ENCODE results near the gene OR2T11.
"Not testable (repeated sequence)": the region's sequence is repeated elsewhere in the genome, so short reads cannot be mapped to it uniquely, and the experiment has no call there.

Gene OR2T11

DNA sequence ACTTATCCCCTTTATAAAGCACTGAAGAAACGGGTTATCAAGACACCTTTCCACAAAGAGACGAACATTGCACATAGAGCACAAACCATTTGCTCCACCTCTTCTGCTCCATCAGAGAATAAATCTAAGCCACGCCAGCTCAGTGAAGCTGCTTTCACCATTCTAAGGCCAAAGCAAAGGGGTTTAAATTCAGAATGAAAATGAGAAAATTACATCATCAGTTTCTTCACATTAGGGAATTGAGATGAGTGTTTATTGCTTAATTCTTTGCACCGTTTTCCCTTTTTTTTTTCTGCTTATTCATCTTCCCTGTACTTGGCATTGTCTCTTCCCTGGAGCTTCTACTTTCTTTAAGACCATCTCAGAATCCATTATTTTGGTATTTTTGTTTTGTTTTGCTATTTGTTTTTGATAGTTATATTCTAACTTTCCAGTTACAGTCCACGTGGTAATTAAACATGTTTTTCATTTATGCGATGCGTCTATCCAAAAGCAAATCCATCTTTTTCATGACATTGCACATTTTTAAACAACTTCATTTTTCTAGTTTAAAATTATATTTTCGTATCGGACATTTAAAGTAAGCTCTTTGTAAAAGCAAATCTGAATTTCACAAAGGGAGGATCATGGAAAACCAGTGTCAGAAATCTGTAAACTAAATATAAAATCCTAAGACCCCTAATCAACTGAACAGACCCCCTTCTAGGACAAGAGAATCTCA, 58.5 kb downstream of the OR2T11 start:
- H3K36me3 ChIP-seq (ENCODE audit: control insufficient read depth, insufficient read depth, low read length) = no peaks in the 10 kb centered on the region
- H3K9ac ChIP-seq (ENCODE audit: low read length) = no peak overlapping the region
- no peaks in the 10 kb centered on the region for H3K4me1 ChIP-seq (ENCODE audit: control insufficient read depth, insufficient read depth, low read length)
- peaks cover 9% of the 10 kb centered on the region; the same call in 1 of the 2 replicates for H3K9me3 ChIP-seq (ENCODE audit: control insufficient read depth, insufficient read depth, low read depth, low read length)
- H3K4me3 ChIP-seq (ENCODE audit: low read depth, low read length) = no peak overlapping the region
- H3K27ac ChIP-seq (ENCODE audit: low read depth, low read length) = no peak overlapping the region
- H3K27me3 ChIP-seq (ENCODE audit: control insufficient read depth, insufficient read depth, low read length) = no peaks in the 10 kb centered on the region

DNA sequence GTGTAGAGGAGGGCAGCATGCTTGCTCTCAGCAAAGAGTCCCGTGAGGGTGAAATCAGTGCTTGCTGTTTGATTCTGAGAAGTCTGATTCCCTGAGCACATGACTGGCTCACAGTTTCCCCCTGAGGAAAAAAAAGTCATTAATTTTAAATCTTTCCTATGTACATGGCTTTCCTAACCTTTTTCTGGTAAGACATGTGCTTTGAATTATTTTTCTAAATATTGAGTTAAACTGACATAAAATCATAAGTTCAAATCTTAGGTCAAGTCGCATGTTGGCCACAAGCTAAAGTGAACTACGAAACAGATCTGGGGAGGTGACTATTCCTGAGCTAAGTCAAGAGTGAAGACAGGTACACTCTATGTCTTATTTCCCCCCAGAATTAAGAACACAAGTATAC, 60.2 kb downstream of the OR2T11 start, which contains the start of gene OR2T34:
TSS of gene OR2T34 (minus strand) at position 101 of the 400 bp plus-strand sequence. CDS start at position 101, 0 bp downstream.
- not testable (repeated sequence) for H3K36me3 ChIP-seq (ENCODE audit: control insufficient read depth, insufficient read depth, low read length); H3K9ac ChIP-seq (ENCODE audit: low read length); H3K9me3 ChIP-seq (ENCODE audit: control insufficient read depth, insufficient read depth, low read depth, low read length); H3K27ac ChIP-seq (ENCODE audit: low read depth, low read length); H3K4me1 ChIP-seq (ENCODE audit: control insufficient read depth, insufficient read depth, low read length); H3K27me3 ChIP-seq (ENCODE audit: control insufficient read depth, insufficient read depth, low read length); H3K4me3 ChIP-seq (ENCODE audit: low read depth, low read length)

DNA sequence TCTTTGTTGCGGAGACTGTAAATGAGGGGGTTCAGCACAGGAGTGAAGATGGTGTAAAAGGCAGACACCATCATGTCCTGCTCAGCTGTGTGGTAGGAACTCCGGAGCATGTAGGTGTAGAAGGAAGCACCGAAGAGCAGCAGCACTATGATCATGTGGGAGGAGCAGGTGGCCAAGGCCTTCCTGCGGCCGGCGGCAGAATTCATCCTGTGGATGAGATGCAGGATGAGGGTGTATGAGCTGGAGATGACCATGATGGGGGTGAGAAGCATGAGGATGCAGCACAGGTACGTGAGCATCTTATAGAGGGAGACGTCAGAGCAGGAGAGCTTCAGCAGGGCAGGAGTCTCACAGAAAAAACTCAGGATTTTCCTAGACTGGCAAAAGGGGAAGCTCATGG, 61.0 kb downstream of the OR2T11 start:
- H3K9me3 ChIP-seq (ENCODE audit: control insufficient read depth, insufficient read depth, low read depth, low read length); H3K27me3 ChIP-seq (ENCODE audit: control insufficient read depth, insufficient read depth, low read length); H3K4me1 ChIP-seq (ENCODE audit: control insufficient read depth, insufficient read depth, low read length); H3K4me3 ChIP-seq (ENCODE audit: low read depth, low read length); H3K36me3 ChIP-seq (ENCODE audit: control insufficient read depth, insufficient read depth, low read length); H3K27ac ChIP-seq (ENCODE audit: low read depth, low read length); H3K9ac ChIP-seq (ENCODE audit: low read length): not testable (repeated sequence)
